Stomach (tissue), 4 donors: ENCODE results near the gene PIAS1.

Experiments used
- POLR2A ChIP-seq, 4 donors: fragments of 450-650 bp; IDR thresholded peaks; one replicate each; pipeline ENCODE4 v1.6.1; 2016; ENCODE audit warnings: antibody characterized with exemption in 4 of 4, control low read depth in 2 of 4, mild to moderate bottlenecking in 1 of 4, moderate library complexity in 1 of 4
- TF ChIP-seq, protein P1 (sequence below), 7 experiments: fragments of 450-650 bp in 4 of 7; fragments of 200-600 bp in 3 of 7; sonication (generic) in 3 of 7; IDR thresholded peaks; one replicate each; pipeline ENCODE4 v1.5.1; 2016 to 2019; ENCODE audit warnings: antibody characterized with exemption in 7 of 7, control low read depth in 2 of 7, mild to moderate bottlenecking in 1 of 7

- TF ChIP-seq POLR2A (IDR thresholded peaks at IDR 0.05): no peak
- TF ChIP-seq, protein P1, sequence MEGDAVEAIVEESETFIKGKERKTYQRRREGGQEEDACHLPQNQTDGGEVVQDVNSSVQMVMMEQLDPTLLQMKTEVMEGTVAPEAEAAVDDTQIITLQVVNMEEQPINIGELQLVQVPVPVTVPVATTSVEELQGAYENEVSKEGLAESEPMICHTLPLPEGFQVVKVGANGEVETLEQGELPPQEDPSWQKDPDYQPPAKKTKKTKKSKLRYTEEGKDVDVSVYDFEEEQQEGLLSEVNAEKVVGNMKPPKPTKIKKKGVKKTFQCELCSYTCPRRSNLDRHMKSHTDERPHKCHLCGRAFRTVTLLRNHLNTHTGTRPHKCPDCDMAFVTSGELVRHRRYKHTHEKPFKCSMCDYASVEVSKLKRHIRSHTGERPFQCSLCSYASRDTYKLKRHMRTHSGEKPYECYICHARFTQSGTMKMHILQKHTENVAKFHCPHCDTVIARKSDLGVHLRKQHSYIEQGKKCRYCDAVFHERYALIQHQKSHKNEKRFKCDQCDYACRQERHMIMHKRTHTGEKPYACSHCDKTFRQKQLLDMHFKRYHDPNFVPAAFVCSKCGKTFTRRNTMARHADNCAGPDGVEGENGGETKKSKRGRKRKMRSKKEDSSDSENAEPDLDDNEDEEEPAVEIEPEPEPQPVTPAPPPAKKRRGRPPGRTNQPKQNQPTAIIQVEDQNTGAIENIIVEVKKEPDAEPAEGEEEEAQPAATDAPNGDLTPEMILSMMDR (IDR thresholded peaks at IDR 0.05): no peak
These were observed 60.7 kb downstream of the PIAS1 start for GRCh38 chr15:68114840-68115239.
